SU-DHL-6 (cell line): ENCODE measurements around the gene ROS1.

Experiments
- H2AFZ ChIP-seq: fragments of 200-600 bp; sonication (generic); 2 replicates; pipeline ENCODE4 v1.6.1; 2014; ENCODE audit warnings: low read depth, mild to moderate bottlenecking, moderate library complexity, mixed read lengths, antibody characterized with exemption, low read length; ENCODE audit not compliant: severe bottlenecking
- H3F3A ChIP-seq: fragments of 200-600 bp; shearing (Covaris generic); 2 replicates; pipeline ENCODE4 v1.6.0; 2016; ENCODE audit warnings: antibody characterized with exemption, mild to moderate bottlenecking; ENCODE audit not compliant: insufficient read depth
- H3K27ac ChIP-seq: fragments of 200-600 bp; sonication (generic); 2 replicates; pipeline ENCODE4 v1.5.1; 2016; ENCODE audit warnings: low read depth, mild to moderate bottlenecking, low read length, moderate library complexity, mixed read lengths
- H3K27me3 ChIP-seq: fragments of 200-600 bp; sonication (generic), shearing (Covaris generic); 2 replicates; pipeline ENCODE4 v1.6.0; 2014; ENCODE audit warnings: mild to moderate bottlenecking, low read length
- H3K36me3 ChIP-seq: fragments of 200-600 bp; sonication (generic); 2 replicates; pipeline ENCODE4 v1.6.1; 2014; ENCODE audit warnings: mild to moderate bottlenecking, low read length, mixed read lengths
- H3K4me2 ChIP-seq: fragments of 300-600, 200-600 bp; shearing (Covaris generic), sonication (generic); 2 replicates; pipeline ENCODE4 v1.6.0; 2014; ENCODE audit warnings: low read length, low read depth, mild to moderate bottlenecking; ENCODE audit not compliant: poor library complexity, severe bottlenecking
- H3K4me3 ChIP-seq: fragments of 200-600 bp; sonication (generic); 2 replicates; pipeline ENCODE4 v1.5.1; 2014; ENCODE audit warnings: antibody characterized with exemption, low read length, mild to moderate bottlenecking, mixed read lengths; ENCODE audit not compliant: insufficient read depth, poor library complexity, severe bottlenecking
- H3K79me2 ChIP-seq: fragments of 200-600 bp; sonication (generic); 2 replicates; pipeline ENCODE4 v1.6.1; 2014; ENCODE audit warnings: mild to moderate bottlenecking, low read length, moderate library complexity; ENCODE audit not compliant: insufficient read depth
- H3K9ac ChIP-seq: fragments of 200-600 bp; sonication (generic); 2 replicates; pipeline ENCODE4 v1.7.0; 2014; ENCODE audit warnings: mild to moderate bottlenecking, low read length
- H3K9me2 ChIP-seq: fragments of 200-600 bp; sonication (generic); replicated peaks from 2 replicates; pipeline ENCODE4 v1.6.1; 2014; ENCODE audit warnings: low read length; ENCODE audit not compliant: insufficient read depth
- H3K9me3 ChIP-seq: fragments of 200-600 bp; sonication (generic); 2 replicates; pipeline ENCODE4 v1.6.1; 2014; ENCODE audit warnings: low read length, mixed read lengths; ENCODE audit not compliant: insufficient read depth
- H4K20me1 ChIP-seq: fragments of 200-600 bp; sonication (generic); 2 replicates; pipeline ENCODE4 v1.6.1; 2014; ENCODE audit warnings: low read depth, mild to moderate bottlenecking, antibody characterized with exemption, low read length, moderate library complexity, mixed read lengths
- CTCF ChIP-seq: fragments of 200-600 bp; sonication (generic); IDR thresholded peaks from one replicate; pipeline ENCODE4 v1.5.1; 2017; ENCODE audit warnings: antibody characterized with exemption, mild to moderate bottlenecking, low read length, moderate library complexity; ENCODE audit not compliant: insufficient read depth, poor library complexity, severe bottlenecking
- EZH2phosphoT487 ChIP-seq: fragments of 200-600 bp; sonication (generic), shearing (Covaris generic); conservative IDR thresholded peaks from 2 replicates; pipeline ENCODE4 v1.6.1; 2018; ENCODE audit warnings: mild to moderate bottlenecking, antibody characterized with exemption, low read length, moderate library complexity, mixed read lengths

Gene ROS1

DNA sequence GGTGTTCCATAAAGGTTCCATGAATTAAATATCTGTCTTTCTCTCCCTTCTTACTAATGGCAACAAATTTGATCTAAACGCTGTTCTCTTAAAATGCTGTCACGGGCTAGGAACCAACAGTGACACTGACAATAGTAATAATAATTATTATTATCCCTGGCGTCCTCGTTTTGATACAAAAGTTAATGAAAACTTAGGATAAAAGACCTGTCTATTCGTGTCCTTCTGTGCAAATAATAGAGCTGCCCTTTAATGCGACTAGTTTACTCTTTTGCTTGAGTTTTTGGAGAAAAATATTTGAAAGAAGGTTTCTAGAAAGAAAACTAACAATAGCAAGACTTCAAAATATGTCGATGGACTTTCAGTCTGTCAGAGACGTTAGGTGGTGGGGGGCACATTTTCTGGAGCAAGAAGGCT, 156.1 kb downstream of the ROS1 start:
- no peaks in the 10 kb centered on the region for H3K36me3 ChIP-seq
- no peaks in the 10 kb centered on the region for H3K79me2 ChIP-seq
- H3K27ac ChIP-seq = no peak overlapping the region
- no peaks in the 10 kb centered on the region for H3F3A ChIP-seq
- no peak overlapping the region for H3K4me2 ChIP-seq
- no peaks in the 10 kb centered on the region for H4K20me1 ChIP-seq
- no peak overlapping the region for H3K9ac ChIP-seq
- no peaks in the 10 kb centered on the region for H3K9me3 ChIP-seq
- no peak overlapping the region for H3K4me3 ChIP-seq
- TF ChIP-seq CTCF (no peak), EZH2phosphoT487 (no peak)
- no peaks in the 10 kb centered on the region for H3K27me3 ChIP-seq
- no peak overlapping the region for H2AFZ ChIP-seq
- no peaks in the 10 kb centered on the region for H3K9me2 ChIP-seq

GRCh38 chr6:117268924-117269323, 156.8 kb downstream of the ROS1 start:
- H2AFZ ChIP-seq = no peak overlapping the region
- H3K36me3 ChIP-seq = no peaks in the 10 kb centered on the region
- H4K20me1 ChIP-seq = no peaks in the 10 kb centered on the region
- H3K27me3 ChIP-seq = no peaks in the 10 kb centered on the region
- H3K9me2 ChIP-seq = no peaks in the 10 kb centered on the region
- H3K4me2 ChIP-seq = no peak overlapping the region
- no peaks in the 10 kb centered on the region for H3K9me3 ChIP-seq
- H3K79me2 ChIP-seq = no peaks in the 10 kb centered on the region
- no peak overlapping the region for H3K9ac ChIP-seq
- H3F3A ChIP-seq = no peaks in the 10 kb centered on the region
- no peak for TF ChIP-seq EZH2phosphoT487
- no peak for TF ChIP-seq CTCF
- H3K27ac ChIP-seq = no peak overlapping the region
- no peak overlapping the region for H3K4me3 ChIP-seq

DNA sequence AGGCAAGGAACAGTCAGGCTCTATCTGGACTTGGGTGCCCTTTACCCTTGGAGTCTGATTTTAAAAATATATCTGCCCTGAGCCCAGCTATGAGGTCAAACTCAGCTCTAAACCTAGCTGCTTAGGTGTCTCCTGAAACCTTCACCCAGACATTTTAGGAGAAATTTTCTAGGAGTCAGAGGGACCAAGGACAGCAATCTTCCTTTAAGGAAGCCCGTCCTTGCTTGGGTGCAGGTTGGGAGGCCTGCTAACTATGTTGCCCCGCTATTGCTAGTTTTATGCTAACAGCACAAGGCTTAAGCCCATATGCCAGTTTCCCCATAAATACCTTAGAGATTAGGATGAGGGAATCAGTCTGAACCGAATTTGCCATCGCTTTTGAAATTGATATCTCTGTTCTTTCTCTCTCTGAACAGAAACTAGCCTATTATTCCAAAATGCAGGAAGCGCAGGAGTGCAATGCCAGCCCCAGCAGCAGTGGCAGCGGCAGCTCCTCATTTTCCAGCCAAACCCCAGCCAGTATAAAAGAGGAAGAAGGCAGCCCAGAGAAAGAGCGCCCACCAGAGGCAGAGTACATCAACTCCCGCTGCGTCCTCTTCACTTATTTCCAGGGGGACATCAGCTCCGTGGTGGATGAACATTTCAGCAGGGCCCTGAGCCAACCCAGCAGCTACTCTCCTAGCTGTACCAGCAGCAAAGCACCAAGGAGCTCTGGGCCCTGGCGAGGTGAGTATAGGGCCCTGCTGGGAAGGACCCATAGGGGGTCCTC, 157.8 kb downstream of the ROS1 start:
- Histone ChIP-seq H3K9me2 (no peaks in the 10 kb centered on the region), H3K9me3 (no peaks in the 10 kb centered on the region), H3K9ac (no peak overlapping the region), H3K4me3 (no peak overlapping the region), H3K4me2 (no peak overlapping the region), H3K79me2 (no peaks in the 10 kb centered on the region), H3K36me3 (no peaks in the 10 kb centered on the region), H3F3A (no peaks in the 10 kb centered on the region), H3K27ac (no peak overlapping the region), H3K27me3 (no peaks in the 10 kb centered on the region), H4K20me1 (no peaks in the 10 kb centered on the region), H2AFZ (no peak overlapping the region)
- TF ChIP-seq EZH2phosphoT487 (no peak), CTCF (no peak)
